GM18499 (cell line): Measurements from ENCODE around the gene MINDY4.
A peak's percentile ranks its signal among the peaks of the same experiment; 100 is the strongest.

Experiments used
- ATAC-seq: cut with Tn5 transposase; IDR thresholded peaks from one replicate; pipeline ENCODE4 v1.9.1; 2021; ENCODE audit warnings: moderate number of reproducible peaks; ENCODE audit not compliant: insufficient read depth, unreplicated experiment

MINDY4 gene

GRCh38 chr7:30740417-30741181 lies 30.6 kb upstream of the MINDY4 start:
- no peak for ATAC-seq

DNA sequence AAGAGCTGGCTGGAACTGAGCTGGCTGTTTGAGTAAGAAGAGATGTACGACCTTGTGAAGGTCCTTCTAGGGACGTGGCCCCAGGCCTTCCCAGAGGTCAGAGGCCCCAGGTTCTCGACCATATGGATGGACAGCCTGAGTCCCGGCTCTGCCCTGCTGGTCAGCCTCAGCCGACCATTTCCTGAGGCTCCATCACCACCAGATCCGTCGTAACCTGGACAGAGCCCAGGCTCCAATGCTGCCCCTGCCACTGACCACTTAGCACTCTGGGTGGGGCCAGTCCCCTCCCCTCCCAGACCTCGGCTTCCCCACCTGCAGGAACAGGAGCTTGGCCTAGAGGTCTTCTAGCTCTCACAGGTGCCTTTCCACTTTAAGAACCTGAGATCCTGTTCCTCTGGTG lies 29.9 kb upstream of the MINDY4 start:
- ATAC-seq, result no peak

GRCh38 chr7:30743371-30744074 lies 27.7 kb upstream of the MINDY4 start:
- ATAC-seq, result no peak

DNA sequence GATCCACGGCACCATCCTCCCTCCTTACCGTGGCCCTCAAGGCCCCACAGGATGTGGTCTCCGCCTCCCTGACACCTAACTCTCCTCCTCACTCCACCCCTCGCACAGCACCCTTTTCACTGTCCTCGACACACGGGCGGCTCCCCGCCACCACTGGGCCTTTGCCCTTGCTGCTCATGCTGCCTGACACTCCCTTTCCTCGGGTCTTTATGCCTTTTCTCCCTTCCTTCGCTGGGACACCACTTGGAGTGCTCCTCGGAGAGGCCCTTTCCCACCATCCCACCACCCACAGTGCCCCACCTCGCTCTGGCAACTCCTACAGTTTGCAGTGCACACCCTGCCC lies 27.2 kb upstream of the MINDY4 start:
- no peak for ATAC-seq

GRCh38 chr7:30745261-30745941 lies 25.8 kb upstream of the MINDY4 start:
- ATAC-seq, result no peak

DNA sequence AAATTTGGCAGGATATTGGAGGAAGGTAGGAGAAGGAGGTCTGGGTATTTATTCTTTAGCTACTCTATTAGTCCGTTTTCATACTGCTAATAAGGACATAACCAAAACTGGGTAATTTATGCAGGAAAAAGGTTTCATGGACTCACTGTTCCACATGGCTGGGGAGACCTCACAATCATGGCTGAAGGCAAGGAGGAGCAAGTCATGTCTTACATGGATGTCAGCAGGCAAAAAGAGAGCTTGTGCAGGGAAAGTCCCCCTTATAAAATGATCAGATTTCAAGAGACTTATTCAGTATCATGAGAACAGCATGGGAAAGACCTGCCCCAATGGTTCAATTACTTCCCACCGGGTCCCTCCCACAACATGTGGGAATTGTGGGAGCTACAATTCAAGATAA lies 21.2 kb upstream of the MINDY4 start:
- ATAC-seq, result no peak

- no peak for ATAC-seq
Observed at GRCh38 chr7:30750683-30751650, 20.2 kb upstream of the MINDY4 start.

- no peak for ATAC-seq
Observed at GRCh38 chr7:30751696-30752273, 19.4 kb upstream of the MINDY4 start, which contains the start of gene INMT. TSS of gene INMT (plus strand) at chr7:30752135. CDS start at chr7:30752151, 16 bp downstream.

DNA sequence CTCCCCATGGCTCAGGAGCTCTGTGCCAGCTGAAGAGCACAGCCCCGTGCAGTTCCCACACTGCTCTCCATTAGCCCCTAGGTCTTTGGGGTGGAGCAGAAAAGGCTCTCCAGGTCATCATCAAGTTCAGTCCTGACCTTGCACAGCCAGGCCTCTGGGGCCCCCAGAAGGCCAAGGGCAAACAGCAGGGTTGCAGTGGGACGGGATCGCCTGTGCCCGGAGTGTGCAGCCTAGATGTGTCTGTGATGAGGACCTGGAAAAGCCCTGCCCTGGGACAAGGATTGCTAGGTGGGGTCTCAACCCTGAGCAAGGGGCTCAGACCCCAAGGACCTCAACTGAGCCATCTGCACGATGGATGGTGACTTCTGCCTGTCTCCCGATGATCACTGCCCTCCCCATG lies 18.7 kb upstream of the MINDY4 start:
- no peak for ATAC-seq

- ATAC-seq, result no peak
Observed at GRCh38 chr7:30752979-30753378, 18.2 kb upstream of the MINDY4 start.

- no peak for ATAC-seq
Observed at GRCh38 chr7:30754315-30754877, 16.8 kb upstream of the MINDY4 start.

DNA sequence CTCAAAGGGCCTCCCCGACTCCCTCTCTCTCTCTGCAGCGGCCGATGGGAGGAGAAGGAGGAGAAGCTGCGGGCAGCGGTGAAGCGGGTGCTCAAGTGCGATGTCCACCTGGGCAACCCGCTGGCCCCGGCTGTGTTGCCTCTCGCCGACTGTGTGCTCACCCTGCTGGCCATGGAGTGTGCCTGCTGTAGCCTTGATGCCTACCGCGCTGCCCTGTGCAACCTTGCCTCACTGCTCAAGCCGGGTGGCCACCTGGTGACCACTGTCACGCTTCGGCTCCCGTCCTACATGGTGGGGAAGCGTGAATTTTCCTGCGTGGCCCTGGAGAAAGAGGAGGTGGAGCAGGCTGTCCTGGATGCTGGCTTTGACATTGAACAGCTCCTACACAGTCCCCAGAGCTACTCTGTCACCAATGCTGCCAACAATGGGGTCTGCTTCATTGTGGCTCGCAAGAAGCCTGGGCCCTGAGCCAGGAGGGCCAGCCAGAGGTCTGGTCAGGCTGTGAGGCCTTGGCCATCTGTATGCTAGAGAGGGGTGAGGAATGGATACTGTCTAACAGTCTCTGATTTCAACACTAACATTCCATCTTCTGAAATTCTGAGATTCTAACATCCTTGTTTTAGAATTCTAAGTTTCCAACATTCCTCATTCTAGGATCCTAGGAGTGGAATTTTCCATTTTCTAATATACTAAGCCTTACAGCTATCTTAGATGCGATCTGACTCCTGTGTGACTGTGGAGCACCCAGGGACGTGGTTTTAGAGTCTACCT lies 15.6 kb upstream of the MINDY4 start:
- ATAC-seq, result no peak

DNA sequence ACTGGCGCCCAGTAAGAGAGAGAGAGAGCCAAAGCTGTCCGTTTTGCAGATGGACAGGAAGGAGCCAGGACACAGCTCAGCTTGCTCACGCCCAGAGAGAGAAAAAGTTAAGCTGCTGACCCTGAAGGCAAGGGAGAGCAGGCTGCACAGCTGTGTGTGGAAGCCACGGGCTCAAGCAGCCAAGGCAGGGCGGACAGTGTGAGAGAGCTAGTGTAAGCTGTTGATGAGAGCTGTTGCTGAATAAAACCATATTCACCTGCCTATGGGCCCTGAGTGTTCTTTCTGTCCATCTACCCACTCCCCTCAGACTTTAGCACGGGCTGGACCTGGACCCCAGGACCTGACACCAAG lies 13.9 kb upstream of the MINDY4 start:
- no peak for ATAC-seq

GRCh38 chr7:30760514-30761213 lies 10.6 kb upstream of the MINDY4 start:
- ATAC-seq, result no peak

DNA sequence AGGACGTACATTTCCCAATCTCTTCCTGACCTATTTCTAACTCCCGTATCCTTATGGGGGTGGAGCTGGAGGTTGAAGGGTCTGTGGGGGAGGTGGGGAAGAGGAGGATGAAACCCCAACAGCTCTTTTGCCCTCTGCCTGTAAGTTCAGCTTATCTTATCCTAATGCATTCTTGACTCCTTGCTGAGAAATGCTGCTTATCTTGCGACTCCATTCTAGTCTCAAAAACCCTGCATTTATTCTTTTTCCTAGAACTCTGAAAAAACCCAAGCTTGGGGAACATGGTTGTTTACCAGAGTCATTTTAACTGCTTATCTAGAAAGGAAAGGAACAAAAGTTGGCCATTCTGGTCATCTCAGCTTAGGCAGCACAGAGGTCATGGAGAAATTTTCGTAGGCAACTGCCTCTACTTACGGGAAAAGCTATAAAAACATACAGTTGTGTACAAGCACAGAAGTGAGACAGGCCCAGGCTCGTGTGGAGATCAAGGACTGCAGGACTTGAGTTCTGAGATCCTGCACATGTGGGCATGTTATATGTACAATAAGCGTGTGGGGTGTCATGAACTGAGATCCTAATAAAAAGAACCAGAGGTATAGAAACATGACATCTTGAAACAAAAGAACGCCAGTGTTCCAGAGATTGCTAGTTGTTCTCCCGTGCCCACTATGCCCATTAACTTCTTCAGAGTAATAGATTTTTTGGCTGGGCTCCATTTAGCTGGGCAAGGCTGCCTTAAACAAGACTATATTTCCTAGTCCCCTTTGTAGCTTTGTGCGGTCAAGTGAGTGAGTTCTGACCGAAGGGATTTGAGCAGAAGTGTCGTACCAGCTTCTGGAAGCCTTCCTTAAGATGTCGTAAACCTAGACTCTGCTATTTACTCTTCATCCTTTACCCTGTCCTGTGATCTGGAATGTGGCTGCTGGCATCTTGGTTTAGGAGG lies 9.7 kb upstream of the MINDY4 start:
- no peak for ATAC-seq

GRCh38 chr7:30764030-30764975 lies 6.9 kb upstream of the MINDY4 start:
- ATAC-seq, result peak; percentile 97
